Activated naive CD4-positive, alpha-beta T cell treated with Interleukin-2 at 50 U/mL for 16 hours (primary cell): ENCODE results near the gene LDB3.

Source experiments
- DNase-seq: peaks from one replicate; pipeline ENCODE4 v3.0.0-alpha.2; 2020

The LDB3 gene

DNA sequence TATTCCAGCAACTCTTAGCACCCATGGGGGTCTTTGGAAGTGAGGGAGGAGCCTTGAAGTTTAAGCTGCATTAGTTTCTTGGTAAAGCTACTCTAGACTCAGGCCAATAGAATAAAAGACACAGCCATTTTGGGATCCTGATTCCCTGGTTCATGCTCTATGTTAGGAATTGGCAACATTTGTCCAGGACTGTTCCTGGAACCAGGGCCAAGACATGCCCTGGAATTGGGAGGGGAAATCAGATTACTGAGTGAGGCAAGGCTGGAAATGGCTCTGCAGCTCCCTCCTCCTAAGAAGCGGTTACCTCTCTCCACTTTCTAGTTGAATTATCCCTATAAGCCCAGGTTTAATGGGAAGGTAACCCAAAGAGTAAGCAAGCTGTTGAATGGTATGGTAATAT, 73.9 kb downstream of the LDB3 start:
- no peak for DNase-seq

DNA sequence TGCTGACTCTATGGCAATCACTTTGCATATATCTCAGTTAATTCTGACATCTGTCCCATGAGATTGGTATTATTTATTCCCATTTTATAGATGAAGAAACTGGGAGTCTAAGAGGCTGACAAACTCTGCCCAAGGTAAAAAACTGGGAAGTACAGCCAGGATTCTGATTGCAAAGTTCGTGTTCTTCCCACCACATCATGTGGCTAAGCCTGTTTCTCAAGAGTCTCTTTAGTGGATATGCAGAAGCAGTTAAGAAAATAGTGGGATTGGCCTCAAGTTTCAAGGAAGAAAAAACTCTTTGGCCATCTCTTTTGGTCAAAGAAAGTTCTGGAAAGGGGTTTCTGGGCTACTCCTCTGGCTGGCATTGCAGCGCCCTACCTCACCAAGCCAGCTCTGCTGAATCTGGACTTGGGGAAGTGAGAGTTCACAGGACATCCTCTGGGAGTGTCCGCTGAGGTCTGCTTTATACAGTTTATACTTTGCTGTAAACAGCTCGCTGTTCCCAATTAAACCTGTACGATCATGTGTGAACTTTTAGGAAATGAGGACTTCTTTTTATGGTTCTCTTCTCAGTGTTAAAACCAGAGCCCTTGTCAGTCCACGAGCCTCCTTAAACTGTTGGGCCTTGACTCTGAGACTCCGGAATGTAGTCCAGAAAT, 75.9 kb downstream of the LDB3 start:
- DNase-seq, result no peak

DNA sequence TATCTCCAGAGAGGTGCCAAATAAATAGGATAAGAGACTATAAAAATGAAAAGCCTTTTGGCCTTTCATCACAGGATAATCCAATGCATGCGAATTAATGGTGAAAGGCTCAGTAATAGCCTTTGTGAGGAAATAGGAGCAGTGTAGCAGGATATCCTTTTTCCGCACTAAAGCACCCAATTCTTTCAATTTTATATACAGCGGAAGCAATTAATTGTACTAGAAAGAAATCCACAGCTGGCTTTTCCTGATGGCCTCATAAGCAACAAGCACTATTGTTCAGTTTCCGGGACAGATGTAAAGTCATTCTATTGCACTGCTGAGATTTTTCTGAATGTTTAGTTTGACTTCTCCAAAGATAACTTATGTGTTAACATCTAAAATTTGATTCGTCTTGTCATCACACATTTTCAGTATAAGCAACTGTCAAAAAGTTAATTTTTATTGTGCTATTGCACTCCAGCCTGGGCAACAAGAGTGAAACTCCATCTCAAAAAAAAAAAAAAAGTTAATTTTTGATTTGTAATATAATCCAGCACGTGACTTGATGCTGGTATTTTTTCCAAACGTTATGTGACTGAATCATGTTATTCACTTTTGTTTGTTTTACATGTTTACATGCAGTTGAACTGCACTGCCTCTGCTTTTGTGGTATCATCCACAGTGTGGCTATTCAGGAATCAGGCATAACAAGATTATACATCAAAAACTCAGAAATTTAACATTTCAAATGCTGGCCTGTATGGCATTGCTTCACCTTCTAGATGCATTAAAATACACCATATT, 79.7 kb downstream of the LDB3 start:
- DNase-seq, result no peak

DNA sequence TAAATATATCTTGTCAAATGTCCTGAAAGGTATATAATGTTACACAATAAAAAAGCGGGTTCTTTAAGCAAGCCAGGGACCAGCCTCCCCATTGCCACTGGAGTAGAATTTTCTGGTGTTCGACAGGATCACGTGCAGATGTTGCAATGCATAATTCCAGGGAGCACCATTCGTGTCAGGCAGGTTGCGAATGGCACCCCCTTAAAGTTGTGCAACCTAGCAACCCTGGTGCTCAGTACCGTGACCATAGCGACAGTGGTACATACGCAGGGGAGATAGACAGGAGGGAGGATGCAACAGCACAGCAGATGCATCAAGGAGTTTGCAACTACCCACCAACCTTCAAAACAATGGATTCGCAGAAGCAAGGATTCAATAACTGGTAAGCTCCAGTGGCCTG, 81.5 kb downstream of the LDB3 start:
- DNase-seq, result no peak

DNA sequence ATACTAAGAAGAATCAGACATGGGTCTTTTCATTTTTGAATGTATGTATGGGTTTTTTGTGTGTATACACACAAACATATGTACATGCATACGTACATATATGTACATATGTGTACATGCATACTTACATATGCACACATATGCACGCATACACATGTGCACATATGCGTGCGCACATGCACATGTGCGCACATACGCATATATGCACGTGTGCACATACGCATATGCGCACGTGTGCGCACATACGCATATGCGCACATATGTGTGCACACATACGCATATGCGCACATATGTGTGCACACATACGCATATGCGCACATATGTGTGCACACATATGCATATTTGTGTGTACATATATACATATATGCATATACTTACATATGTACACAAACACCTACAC, 83.2 kb downstream of the LDB3 start:
- no peak for DNase-seq

DNA sequence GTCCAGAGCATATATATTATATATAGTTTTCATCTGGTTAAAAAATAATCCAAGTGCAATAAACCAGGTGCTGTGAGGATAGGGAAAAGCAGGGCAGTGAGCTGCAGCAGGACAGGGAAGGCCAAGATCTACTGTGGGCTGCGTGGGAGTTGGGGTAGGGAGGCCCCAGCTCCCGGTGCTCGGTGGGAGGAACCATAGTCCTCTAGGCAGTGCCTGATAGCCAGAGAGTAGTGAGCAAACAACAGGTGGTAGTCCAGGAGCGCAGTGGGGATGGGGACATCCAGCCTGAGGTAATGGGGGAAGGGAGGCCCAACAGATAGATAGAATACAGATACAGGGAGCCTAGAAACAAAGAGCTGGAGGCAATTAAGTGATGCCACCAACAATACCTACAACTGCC, 84.0 kb downstream of the LDB3 start:
- DNase-seq, result no peak

DNA sequence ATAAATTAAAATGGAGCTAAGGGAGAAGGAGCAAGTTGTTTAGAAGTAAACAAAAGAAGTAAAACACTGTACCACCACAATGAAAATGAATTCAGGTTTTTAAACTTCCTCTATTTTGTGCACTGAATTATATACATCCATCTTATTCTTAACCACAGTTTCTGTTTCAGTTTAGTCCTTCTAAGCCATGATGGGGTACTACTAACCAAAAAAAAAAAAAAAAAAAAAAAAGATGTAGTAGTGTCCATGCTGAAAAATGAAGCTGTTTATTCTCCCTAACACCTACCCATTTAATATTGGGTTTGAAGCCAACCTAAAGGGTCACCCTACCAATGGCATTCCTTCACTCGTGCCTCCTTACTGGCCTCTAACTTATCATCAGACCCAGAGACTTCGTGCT, 84.7 kb downstream of the LDB3 start:
- no peak for DNase-seq

DNA sequence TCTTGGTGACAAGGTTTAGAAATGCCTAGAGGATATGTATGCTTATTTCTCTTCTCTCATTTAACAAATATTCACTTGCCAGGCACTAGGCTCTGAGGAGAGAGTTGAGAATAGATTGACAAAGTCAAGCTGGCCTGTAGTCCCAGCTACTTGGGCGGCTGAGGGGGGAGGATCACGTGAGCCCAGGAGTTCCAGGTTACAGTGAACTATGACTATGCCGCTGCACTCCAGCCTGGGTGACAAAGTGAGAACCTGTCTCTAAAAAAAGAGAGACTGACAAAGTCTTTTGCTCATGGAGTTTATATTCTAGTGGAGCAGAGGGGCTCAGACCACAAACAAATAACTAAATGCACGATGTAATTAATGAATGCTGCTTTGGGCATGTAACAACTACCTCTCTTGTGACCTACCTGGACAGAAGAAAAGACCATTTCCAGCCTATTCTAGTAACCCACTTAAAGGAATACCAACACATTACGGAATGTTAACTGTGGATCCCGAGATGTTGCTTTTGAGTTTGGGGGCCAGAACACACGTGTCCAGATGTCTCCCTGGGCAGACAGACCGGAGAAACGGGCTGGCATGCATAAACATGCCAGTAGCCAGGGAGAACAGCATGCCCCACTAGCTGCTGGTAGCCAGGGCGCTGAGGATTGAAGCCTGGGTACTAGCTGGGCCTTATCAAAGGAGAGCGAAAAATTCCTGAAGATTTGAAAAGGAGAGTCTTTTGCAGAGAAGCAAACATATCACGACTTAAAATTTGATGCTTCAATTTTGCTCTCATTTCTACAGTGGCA, 85.5 kb downstream of the LDB3 start:
- DNase-seq, result no peak

DNA sequence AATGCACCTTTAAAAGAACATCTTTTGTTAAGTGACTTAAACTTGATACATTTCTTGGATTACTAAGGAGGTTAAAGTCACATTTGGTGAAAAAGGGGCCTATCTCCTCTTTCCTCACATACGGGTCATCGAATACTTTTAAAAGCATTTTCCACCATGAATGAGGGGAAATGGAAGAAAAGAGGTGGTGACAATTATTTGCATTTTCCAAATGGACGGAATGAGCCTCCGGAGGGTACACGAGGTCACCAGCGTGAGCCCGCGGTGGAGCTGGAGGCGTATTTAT, 87.1 kb downstream of the LDB3 start:
- DNase-seq, result no peak

DNA sequence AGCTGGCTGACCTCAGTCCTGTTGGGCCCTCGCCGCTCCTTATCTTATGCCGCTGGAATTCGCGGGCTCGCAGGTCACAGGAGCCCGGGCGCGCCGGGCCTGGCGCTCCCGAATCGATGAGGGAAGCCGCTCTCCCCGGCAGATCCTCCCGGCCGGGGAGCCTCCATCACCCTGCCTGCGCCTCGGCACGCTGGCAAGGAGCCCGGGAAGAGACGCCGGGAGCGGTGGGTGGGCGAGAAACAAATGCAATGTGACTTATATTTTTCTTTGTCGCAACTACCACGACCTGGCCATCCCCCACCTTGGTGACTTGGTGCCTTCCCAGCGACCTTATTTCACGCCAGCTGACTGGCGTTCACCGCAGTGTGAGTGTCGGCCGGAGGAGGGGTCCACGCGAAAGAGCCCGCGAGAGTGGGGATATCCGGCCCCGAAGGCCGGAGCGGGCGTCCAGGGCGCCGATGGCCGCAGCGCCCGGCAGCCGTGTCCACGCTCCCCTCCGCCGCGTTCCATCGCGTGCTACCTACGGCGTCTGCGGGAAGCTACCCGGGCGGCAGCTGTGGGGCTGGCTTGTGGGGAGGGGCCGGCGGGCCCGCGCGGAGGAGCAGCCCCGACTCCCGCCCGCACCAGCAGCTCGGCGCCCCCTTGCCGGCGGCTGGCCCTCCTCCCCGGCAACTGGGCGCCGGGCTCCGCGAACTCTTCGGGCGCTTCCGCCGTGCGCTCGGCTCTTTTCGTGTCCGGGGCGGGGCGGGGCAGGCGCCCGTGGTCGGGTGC, 87.6 kb downstream of the LDB3 start:
- DNase-seq, result peak; percentile 90

DNA sequence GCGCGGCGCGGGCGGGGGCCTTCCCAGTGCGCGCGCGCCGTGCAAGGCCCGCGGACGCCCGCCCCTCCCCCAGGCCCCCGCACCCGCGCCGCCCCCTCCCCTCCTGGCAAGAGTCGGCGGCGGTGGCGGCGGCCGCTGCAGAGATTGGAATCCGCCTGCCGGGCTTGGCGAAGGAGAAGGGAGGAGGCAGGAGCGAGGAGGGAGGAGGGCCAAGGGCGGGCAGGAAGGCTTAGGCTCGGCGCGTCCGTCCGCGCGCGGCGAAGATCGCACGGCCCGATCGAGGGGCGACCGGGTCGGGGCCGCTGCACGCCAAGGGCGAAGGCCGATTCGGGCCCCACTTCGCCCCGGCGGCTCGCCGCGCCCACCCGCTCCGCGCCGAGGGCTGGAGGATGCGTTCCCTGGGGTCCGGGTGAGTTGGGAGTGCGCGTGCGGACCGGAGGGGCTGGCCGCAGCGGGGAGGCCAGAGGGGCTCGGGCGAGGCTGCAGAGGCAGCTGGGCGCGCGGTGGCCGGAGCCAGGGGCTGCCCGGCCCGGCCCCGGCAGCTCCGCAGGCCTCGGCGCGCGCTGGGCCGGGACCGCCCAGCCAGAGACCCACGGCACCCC, 88.3 kb downstream of the LDB3 start, which contains the start of gene BMPR1A:
Gene BMPR1A, plus strand, starts transcription at position 109 of the 602 bp plus-strand sequence. CDS start 119,400 bp downstream, outside the sequence.
- no peak for DNase-seq

DNA sequence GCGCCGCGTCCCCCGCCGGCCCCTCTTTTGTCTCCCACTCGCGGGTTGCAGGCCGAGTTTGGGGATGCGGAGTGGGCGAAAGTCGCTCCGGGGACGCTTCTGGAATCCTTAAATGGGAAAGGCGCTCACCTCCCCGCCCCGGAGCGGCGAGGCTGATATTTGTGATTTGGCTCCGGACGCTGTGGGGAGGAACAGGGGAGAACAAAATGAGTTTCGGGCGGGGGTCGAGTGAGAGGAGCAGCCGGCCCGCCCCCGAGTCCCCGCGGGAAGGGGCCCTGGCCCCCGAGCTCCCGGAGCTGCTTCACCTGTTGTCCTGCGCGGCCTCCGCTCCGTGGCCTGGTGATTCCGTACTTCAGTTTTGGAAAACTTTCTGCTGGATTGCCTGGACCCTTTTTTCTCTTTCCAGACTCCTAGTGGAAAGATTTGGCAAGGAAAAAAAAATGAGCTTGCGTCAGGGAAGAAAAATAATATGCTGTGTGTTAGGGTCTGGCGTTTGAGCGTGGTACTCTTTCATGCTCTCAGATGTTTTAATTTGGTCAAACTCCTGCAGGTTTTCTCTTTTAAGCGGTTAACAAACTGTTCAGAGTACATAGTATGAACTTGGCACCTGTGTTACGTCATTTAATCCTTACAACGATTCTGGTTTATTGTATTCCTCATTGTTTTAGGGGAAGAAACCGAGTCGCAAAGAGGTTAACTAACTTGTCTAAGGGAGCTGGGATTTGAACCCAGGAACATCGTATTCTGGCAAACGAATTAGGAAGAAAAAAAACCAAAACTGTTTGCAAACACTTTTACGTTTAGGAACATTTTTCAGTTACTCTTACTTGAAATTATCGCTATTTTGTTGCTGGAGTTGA, 89.0 kb downstream of the LDB3 start:
- peak; percentile 16 for DNase-seq

DNA sequence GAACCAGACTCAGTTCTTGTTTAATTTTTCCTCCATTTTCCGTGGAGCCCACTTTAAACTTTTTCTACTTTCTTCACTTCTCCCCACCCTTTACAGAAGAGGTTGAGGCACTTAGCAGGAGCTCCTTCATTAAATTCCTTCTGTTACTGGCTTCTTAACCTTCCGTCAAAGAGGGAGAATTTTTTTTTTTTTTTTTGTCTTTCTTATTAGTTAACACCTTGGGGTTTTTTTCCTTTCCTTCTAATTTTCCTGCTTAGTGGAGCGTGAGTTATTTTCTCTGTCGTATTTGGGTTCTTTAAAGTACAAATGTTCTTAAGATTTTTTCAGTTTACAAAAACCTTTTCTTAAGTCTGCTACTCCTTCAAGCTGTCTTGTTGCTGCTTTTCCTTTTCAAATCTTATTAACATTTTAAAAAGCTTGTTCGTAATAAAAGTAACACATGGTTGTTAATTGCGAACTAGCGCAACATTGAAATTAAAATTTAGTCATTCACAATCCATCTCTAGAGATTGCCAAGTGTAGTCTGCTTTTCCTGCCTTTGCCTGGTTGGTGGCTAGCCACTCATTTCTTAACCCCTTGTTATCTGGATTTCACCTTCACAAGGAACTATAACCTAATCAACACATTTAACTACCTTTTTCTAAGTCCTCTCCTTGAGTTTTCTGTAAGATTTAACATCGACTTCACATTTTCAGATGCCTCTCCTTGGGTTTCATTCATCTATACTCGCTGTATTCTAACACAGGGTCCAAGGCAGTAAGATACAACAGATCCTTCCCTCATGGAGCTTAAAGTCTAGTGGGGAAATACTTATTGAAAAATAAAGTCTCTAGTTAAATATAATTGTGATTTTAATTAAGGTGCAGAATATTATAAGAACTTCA, 90.1 kb downstream of the LDB3 start:
- no peak for DNase-seq

DNA sequence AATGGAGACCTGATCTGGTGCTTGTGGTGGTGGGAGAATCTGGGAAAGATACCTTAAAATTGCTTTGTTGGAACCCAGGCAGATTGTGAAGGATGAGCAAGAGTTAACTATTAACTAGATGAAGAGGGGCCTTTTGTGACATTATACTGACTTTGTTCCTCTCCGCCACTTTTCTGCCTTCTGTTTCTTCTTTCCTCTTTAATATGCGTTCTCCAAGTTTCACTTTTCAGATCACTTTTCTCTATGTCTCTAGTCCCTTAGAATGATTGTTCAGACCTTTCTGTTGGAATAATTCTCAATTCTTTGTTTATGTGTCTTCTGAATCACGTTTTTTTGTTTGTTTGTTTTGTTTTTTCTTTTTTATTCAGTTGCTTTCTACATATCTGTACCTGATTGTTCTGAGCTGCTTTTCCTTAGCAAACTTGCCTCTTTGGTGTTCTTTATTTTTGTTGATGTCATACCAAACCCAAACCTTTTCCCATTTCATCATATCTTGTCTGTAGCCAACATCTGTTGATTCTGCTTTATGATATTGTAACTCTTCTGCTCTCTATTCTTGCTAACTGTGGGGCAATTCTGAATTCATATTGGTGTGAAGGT, 90.9 kb downstream of the LDB3 start:
- DNase-seq, result no peak

DNA sequence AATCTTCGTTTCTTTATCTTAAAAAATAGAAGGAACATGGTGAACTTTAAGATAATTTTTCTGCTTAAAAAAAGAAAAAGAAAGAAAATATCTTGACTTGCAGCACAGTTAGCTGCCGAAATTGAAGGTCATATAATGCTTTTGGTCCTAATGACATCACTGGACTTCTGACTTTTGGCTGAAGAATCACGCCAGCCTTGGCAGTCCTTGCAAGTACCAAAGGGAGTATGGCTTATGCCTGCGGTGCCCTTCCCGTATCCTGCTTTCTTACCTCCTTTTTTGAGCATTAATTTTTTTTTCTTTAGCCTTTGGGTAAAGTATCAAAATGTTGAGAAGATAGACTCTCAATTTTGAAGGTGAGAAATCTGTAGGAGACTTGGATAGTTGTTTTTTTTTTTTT, 95.1 kb downstream of the LDB3 start:
- no peak for DNase-seq

DNA sequence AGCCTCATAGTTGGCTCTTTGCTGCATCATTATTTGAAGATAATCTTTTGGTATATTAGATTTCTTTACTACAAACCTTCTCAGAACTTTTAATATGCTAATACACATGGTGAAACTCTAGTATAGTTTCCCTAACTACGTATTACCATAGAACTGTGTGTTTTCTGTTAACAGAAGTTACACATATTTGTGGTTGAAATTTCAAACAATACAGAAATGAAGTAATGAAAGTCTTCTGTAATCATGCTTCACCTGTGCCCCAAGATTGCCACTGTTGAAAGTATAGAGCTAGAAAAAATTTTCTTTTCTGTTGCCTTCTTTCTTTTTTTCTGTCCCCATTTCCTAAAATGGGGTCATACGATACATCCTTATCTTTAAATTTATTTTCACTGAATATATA, 97.2 kb downstream of the LDB3 start:
- no peak for DNase-seq

DNA sequence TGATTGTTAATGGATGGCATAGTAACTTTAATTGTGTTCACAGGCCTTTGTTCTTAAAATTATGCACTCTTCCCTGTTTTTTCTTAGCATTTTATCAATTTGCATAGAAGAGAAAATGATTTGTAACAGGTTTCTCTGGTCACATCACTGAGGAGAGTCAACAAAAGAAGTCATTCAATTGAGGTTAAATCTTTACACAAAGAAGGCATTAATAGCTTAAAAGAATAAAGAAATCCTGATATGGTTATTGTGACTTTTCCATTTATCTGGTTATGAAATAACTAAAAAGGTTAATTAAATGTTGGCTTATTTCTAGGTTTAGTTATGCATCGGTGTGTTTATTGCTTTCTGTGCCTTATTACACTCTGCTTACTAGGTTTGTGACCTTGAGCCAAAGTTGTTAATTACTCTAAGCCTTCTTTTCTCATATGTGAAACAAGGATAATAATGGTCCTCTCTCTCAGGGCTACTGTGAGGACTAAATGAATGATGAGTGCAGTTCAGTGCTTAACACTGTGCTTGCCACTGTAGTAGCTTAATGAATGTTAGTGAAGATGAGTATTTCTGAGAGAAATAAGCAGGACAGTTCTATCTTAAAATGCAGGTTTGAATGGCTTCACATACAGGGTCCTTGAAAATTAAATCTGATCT, 100.2 kb downstream of the LDB3 start:
- no peak for DNase-seq

DNA sequence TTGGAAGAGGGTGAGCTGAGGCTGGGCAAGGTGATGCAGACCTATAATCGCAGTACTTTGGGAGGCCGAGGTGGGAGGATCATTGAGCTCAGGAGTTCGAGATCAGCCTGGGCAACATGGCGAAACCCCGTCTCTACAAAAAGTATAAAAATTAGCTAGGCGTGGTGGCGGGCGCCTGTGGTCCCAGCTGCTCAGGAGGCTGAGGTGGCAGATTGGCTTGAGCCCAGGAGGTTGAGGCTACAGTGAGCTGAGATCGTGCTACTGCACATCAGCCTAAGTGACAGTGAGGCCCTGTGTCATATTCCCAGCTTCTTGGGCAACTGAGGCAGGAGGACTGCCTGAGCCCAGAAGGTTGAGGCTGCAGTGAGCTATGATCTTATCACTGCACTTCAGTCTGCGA, 101.7 kb downstream of the LDB3 start:
- DNase-seq, result no peak

DNA sequence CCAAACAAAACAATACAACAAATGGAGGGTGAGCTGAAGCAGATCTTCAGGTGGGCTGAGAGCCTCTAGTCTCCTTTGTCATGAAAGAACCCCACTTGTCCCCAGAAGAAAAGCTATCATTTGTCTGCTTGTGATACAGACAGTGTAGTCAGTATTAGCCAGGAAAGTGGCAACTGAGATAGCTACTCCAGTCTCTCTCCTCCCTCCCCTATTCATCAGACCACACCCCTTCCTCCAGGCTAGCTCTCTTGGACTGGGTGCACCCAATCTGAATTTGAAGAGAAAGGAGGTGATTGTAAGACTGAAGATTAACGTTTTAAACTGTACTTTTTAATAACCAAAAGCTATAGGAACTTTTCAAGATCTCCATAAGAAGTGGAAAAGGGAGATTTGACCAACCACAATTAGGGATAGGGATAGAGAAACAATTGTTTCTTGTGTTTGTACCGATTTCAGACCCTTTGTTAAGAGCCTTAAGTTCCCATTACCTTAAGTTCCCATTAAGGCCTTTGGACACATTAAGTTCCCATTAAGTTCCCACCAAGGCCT, 102.2 kb downstream of the LDB3 start:
- DNase-seq, result no peak
